ENCODE measurements around the gene PSMD1.
"Not testable (repeated sequence)": the region's sequence is repeated elsewhere in the genome, so short reads cannot be mapped to it uniquely, and the experiment has no call there.

DNA sequence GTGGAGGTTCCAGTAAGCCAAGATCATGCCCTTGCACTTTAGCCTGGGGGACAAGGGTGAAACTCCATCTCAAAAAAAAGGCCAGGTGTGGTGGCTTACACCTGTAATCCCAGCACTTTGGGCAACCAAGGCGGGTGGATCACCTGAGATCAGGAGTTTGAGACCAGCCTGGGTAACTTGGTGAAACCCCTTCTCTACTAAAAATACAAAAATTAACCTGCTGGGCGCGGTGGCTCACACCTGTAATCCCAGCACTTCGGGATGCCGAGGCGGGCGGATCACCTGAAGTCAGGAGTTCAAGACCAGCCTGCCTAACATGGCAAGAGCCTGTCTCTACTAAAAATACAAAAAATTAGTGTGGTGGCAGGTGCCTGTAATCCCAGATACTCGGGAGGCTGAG is 84.1 kb downstream of the PSMD1 start:
- TF ChIP-seq, protein P1, sequence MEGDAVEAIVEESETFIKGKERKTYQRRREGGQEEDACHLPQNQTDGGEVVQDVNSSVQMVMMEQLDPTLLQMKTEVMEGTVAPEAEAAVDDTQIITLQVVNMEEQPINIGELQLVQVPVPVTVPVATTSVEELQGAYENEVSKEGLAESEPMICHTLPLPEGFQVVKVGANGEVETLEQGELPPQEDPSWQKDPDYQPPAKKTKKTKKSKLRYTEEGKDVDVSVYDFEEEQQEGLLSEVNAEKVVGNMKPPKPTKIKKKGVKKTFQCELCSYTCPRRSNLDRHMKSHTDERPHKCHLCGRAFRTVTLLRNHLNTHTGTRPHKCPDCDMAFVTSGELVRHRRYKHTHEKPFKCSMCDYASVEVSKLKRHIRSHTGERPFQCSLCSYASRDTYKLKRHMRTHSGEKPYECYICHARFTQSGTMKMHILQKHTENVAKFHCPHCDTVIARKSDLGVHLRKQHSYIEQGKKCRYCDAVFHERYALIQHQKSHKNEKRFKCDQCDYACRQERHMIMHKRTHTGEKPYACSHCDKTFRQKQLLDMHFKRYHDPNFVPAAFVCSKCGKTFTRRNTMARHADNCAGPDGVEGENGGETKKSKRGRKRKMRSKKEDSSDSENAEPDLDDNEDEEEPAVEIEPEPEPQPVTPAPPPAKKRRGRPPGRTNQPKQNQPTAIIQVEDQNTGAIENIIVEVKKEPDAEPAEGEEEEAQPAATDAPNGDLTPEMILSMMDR (IDR thresholded peaks at IDR 0.05), result not testable (repeated sequence)
- not testable (repeated sequence) for TF ChIP-seq EZH2 (IDR thresholded peaks at IDR 0.05)

All from neural progenitor cell (in vitro differentiated cells).